Measurements from ENCODE around the gene RERE.

DNA sequence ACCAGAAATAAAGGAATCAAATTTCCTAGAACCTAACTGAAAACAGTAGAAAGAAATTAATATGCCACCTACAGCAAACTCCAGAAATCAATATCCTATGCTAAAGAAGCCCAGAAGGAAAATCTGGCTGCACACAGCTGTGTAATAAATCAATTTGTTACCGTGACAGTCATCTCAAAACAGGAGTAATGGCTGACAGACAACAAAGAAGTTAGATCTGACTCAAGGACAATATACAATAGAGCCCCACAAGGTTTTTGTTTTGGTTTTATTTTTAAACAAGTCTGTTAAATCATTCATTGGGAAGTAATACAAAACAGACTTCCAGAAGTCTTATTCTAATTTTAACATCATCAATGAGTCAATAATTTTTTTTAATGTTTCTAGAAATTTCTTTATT lies 168.4 kb downstream of the RERE start:
- TF ChIP-seq, protein P1, sequence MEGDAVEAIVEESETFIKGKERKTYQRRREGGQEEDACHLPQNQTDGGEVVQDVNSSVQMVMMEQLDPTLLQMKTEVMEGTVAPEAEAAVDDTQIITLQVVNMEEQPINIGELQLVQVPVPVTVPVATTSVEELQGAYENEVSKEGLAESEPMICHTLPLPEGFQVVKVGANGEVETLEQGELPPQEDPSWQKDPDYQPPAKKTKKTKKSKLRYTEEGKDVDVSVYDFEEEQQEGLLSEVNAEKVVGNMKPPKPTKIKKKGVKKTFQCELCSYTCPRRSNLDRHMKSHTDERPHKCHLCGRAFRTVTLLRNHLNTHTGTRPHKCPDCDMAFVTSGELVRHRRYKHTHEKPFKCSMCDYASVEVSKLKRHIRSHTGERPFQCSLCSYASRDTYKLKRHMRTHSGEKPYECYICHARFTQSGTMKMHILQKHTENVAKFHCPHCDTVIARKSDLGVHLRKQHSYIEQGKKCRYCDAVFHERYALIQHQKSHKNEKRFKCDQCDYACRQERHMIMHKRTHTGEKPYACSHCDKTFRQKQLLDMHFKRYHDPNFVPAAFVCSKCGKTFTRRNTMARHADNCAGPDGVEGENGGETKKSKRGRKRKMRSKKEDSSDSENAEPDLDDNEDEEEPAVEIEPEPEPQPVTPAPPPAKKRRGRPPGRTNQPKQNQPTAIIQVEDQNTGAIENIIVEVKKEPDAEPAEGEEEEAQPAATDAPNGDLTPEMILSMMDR (IDR thresholded peaks at IDR 0.05; ENCODE audit: insufficient read depth, low read depth, low read length): no peak
- no peak for TF ChIP-seq EZH2 (IDR thresholded peaks at IDR 0.05; ENCODE audit: insufficient read depth, low read length)
